GM21786 (cell line): Measurements from ENCODE around the gene ARL1.
"Not testable (repeated sequence)": the region's sequence is repeated elsewhere in the genome, so short reads cannot be mapped to it uniquely, and the experiment has no call there.

Experiments used
- ATAC-seq: cut with Tn5 transposase; IDR thresholded peaks from one replicate; pipeline ENCODE4 v1.9.1; 2021; ENCODE audit not compliant: unreplicated experiment

ARL1 gene

DNA sequence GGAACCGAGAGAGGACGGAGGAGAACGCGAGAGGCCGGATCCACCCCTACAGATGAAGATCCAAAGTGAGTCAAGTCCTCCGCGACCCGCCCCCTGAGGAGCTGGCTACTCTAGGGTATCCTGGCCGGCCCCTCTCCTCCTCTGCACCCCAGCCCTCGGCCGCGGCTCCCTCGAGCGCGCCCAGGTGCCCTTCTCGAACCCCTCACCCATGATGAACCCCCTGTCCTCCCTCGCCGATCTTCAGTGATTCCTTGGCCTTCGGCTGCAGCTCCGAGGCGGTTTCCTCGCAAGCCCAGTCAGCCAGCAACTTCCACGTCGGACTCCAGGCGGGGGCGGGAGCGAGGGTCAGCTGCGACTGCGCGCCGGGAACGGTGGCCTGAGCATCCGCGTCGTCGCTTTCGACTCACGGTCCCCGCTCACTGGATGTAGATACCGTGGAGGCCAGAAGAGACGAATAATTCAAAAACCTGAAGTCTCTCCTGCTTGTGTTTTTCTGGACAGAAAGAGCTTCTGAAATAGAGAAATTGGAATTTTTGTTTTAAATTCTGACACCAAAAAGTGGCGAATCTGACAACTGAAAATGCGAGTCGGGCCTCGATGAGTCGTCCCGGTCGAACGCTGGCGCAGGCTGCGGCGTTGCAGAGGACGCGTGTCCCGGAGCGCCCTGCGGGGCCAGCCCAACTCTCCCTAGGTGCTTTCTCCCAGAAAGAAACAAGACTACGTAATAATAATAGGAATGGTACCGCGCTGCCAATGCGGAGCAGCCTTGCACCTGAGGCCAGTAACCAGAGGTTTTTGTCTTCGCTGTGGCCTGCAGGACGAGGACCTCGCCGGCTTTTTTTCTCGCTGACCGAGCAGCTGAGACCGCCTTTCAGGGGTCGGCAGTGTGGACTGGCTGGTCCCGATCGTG, at the start of gene ARL1:
TSS of gene ARL1 (minus strand) at position 337 of the 910 bp plus-strand sequence. CDS start at position 210, 127 bp downstream.
- peak; percentile 78 for ATAC-seq

DNA sequence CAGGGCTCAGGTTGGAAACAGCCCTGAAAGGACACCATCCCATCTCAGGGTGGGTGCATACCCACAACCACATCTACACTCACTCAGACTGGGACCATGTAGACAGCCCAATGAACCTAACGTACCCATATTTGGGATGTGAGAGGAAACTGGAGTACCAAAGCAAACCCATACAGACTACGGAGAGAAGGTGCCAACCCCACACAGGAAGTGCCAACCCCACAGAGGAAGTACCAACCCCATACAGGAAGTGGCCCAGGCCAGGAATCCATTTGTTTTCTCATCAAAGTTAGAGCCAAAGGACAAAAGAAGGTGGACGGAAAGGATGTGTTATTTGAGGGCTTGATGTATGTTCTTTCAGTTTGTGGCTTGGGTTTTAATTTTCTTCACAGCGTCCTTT, 48.1 kb upstream of the ARL1 start:
- no peak for ATAC-seq

DNA sequence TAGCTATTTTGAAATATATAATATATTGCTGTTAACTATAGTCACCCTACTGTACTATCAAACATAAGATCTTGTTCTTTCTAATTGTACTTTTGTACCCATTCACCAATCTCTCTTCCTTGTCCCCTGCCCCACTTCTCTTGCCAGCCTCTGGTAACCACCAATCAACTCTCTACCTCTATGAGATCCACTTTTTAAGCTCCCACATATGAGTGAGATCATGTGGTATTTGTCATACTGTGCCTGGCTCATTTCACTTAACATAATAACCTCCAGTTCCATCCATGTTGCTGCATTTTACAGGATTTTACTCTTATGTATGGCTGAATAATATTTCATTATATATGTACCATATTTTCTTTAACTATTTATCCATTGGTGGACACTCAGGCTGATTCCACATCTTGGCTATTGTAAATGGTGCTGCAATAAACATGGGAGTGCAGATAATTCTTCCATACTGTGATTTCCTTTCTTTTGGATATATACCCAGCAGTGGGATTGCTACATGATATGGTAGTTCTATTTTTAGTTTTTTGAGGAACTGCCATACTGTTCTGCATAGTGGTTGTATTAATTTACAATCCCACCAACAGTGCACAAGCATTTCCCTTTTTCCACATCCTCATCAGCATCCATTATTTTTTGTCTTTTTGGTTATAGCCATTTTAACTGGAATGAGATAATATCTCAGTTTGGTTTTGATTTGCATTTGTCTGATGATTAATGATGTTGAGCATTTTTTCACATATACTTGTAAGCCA, 34.1 kb upstream of the ARL1 start:
- no peak for ATAC-seq

- ATAC-seq = no peak
Observed at GRCh38 chr12:101439236-101439635, 31.7 kb upstream of the ARL1 start.

- no peak for ATAC-seq
Observed at GRCh38 chr12:101436136-101436535, 28.6 kb upstream of the ARL1 start.

DNA sequence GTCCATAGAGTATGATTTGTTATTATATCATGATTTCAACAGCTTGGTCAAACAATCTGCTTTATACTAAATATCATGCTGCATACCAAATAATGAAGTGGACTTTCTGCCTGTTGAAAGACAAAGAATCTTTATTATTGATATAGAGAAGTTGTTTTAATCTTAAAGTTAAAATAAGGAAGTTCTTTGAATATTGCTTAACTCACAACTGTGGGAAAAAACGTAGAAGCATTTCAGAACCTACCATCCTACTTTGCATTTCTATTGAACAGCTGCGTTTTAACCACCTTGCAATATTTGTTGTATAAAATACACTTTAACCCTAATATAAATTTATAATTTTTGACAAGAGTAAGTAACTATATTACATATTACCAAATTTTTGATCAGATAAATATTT, 22.9 kb upstream of the ARL1 start:
- no peak for ATAC-seq

GRCh38 chr12:101424620-101425019, 17.0 kb upstream of the ARL1 start:
- ATAC-seq = no peak

DNA sequence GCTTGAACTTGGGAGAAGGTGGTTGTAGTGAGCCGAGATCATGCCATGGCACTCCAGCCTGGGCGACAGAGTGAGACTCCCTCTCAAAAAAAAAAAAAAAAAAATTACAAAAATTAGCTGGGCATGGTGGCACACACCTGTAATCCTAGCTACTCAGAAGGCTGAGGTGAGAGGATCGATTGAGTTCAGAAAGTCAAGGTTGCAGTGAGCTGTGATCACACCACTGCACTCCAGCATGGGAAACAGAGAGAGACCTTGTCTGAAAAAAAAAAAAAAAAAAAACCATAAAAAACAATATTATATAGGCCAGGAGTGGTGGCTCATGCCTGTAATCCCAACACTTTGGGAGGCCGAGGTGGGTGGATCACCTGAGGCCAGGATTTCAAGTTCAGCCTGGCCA, 14.5 kb upstream of the ARL1 start:
- not testable (repeated sequence) for ATAC-seq

DNA sequence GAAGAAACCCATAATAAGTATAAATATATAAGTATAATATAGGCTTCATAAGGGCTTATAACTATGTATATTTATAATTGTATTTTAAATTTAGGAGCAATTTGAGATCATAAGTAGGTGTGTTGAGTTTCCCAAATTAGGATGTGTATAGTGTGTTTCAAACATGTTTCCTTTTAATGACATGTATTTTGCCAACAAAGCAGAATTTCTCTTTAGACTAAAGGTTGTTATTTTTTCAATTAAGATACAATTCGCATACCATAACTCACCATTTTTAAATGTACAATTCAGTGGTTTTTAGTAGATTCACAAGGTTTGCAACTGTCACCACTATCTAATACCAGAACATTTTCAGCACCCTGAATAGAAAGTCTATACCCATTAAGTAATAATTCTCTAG, 7.7 kb upstream of the ARL1 start:
- ATAC-seq = no peak

DNA sequence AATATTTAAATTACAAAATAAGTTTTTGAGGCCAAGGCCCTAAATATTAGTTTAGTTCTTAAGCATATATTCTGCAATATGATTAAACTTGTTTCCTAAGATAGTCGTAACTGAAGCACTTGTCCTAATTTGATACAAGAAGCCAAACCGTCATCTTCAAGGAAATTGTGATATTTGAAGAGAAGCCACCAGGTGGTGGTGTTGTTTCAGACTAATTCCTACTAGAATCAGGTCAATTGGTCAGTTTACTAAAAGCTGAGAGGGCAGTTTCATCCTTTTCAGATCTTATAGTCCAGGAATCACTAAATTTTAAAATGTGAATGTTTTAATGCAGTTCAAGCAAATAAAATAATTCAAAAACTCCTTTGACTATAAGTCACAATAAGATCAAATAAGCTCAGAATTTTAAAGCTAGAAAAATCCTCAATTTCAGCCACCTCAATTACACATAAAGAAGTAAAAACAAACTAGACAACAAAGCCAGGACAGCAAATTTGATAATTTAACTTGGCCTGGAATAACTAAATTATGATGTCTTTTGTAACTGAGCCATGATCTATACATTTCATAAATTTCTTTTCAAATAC, 7.1 kb upstream of the ARL1 start:
- no peak for ATAC-seq

- ATAC-seq = not testable (repeated sequence)
Observed at GRCh38 chr12:101410169-101410568, 2.6 kb upstream of the ARL1 start.

DNA sequence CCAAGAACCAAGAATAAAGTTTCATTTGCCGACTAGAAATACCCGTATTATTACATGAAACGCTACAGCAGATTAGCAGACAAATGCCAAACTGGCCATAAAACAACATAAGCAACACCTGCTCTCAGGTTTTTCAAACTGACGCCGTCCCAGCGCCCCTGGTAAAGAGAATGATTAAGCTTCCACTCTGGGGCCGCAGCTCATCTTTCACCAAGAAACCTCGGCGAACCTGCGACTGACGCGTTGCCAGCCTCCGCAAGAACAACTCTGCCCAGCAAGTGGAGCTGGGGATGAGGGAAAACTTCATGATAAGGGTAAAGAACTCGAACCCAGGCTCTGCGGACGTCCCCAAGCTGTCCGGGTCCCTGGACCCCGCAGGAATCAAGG, 530 bp downstream of the ARL1 start:
- peak; percentile 20 for ATAC-seq

- not testable (repeated sequence) for ATAC-seq
Observed at GRCh38 chr12:101391181-101391580, 16.4 kb downstream of the ARL1 start.

- no peak for ATAC-seq
Observed at GRCh38 chr12:101379149-101379548, 28.4 kb downstream of the ARL1 start.

GRCh38 chr12:101375573-101375972, 32.0 kb downstream of the ARL1 start:
- no peak for ATAC-seq

DNA sequence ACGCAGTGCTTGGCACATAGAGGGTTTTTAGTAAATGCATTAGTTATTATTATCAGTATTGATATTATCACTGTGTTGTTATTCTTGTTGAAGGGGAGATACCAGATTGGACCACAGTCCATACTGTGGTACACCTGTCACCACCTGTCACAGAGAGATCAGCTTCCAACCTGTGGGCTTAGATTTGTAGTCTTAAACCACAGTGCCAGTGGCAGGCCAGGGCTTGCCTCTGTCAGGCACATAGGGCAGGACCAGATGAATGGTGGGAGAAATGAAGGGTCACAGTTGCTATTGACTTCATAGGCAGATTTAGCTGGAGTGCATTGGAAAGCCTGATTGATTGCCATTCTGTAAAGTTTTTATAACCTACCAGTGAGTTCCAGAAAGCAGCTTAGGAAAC, 35.1 kb downstream of the ARL1 start:
- no peak for ATAC-seq

DNA sequence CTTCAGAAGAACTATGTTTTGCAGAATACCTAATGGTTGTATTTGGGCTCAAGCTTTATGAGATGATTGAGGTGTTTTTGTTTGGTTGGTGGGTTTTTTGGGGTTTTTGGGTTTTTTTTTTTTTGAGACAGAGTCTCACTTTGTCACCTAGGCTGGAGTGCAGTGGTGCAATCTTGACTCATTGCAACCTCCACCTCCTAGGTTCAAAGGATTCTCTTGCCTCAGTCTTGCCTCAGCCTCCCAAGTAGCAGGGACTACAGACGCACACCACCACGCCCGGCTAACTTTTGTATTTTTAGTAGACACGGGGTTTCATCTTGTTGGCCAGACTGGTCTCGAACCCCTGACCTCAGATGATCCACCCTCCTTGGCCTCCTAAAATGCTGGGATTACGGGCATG, 39.6 kb downstream of the ARL1 start:
- ATAC-seq = no peak

GRCh38 chr12:101361455-101361854, 46.1 kb downstream of the ARL1 start:
- ATAC-seq = no peak

GRCh38 chr12:101356794-101357193, 50.8 kb downstream of the ARL1 start:
- ATAC-seq = no peak

- no peak for ATAC-seq
Observed at GRCh38 chr12:101351682-101352081, 55.9 kb downstream of the ARL1 start.

DNA sequence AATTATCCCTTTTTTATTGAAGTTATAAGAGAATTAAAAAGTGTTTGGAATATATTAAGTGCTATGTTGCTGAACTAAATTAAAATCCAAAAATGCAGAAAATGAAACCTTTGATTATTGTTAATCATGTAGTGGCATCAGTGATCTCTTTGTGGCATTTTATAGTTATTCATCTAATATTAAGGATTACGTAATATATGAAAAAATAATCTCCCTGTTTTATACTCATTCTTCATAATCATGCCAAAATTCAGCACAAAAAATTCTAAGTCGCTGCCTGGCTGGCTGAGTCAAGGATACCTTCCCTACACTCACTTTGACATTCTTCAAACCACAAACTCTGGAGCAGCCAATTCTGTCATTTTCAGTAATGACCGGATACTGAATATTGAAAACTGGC, 63.7 kb downstream of the ARL1 start:
- no peak for ATAC-seq
